NCI-H2029 treated with DMSO at 0.1 percent for 48 hours (cell line): ENCODE results near the gene CLASP1.
"Not testable (repeated sequence)": the region's sequence is repeated elsewhere in the genome, so short reads cannot be mapped to it uniquely, and the experiment has no call there.

Experiments used
- DNase-seq: peaks from one replicate; lab custom pipeline; 2025; lab: John Stamatoyannopoulos, UW

Gene CLASP1

DNA sequence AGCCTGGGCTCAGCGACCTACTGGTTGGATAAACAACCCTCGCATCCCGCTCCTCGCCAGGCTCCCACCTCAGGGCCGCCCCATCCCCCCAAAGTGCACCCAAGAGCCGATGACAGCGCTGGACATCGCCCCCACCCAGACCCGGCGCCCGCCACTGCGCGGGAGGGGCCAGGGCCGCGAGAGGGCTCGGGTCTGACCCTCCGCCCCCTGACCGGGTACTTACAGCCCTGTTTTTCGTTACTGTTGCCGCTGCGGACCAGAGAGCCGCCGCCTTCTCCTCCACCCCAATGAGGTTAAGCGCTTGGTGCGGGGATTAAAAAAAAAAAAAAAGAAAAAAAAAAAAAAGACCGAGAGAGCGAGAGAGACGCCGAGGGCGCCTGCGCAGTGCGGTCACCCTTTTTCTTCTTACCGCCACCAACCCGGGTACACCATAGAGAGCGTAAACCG lies at the start of gene CLASP1:
TSS of gene CLASP1 (minus strand) at position 314 of the 447 bp plus-strand sequence. CDS start 43,567 bp downstream, outside the sequence.
- peak; percentile 81 for DNase-seq

GRCh38 chr2:121698318-121698930 lies 49.2 kb upstream of the CLASP1 start:
- DNase-seq = no peak

GRCh38 chr2:121697108-121697631 lies 47.9 kb upstream of the CLASP1 start:
- DNase-seq = no peak

- no peak for DNase-seq
Measured at GRCh38 chr2:121696410-121696930, 47.2 kb upstream of the CLASP1 start.

DNA sequence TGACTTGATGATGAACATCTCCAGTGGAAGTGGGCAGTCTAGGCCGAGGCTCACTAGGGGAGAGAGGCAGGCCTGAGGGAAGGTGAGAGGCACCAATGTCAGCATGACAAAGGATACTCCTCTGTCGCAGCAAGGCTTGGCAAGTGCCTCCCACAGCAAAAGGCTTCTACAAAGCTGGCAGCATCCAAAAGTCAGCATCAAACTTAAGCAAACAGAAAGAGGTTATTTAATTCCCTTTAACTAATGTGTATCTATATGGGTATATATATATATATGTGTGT lies 45.8 kb upstream of the CLASP1 start:
- DNase-seq = no peak

GRCh38 chr2:121694398-121695170 lies 45.3 kb upstream of the CLASP1 start:
- no peak for DNase-seq

- DNase-seq = not testable (repeated sequence)
Measured at GRCh38 chr2:121690572-121690971, 41.3 kb upstream of the CLASP1 start.

DNA sequence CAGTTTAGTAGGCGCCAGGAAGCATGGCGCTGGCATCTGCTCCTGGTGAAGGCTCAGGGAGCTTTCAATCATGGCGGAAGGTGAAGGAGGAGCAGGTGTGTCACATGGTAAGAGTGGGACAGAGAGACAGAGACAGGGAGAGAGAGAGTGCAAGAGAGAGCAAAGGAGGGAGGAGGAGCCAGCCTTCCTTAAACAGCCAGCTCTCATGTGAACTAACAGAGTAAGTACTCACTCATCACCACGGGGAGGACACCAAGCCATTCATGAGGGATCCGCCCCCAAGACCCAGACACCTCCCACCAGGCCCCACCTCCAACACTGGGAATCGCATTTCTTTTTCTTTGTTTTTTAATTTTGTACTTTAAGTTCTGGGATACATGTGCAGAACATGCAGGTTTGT lies 40.8 kb upstream of the CLASP1 start:
- DNase-seq = no peak

DNA sequence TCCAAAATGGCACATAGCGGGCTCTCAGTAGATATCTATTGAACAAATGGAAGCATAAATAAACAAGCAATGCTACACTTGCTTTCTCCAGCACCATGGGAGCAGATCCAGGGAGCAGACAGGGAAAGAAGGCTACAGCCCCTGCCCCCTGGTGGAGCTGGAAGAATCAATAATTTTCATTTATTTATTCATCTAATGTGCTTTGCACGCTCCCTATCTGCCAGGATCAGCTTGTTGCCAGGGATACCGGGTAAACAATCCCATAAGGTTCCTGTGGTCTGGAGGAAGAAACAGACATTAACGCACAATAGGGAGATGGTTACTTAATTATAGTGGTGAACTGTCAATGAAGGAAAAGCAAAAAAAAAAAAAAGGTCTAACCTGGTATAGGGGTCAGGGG lies 40.1 kb upstream of the CLASP1 start:
- DNase-seq = peak; percentile 17

DNA sequence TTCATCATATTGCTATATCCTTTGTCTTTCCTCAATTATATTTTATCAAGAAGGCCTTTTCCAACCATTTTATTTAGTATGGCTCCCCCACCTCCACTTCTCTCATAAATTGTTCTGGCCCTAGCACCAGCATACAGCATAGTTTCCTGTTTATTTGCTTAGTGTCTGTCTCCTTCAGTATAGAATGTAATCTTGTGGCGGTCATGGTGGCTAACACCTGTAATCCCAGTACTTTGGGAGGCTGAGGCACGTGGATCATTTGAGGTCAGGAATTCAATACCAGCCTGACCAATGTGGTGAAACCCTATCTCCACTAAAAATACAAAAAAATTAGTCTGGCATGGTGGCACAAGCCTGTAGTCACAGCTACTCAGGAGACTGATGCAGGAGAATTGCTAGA lies 39.6 kb upstream of the CLASP1 start:
- DNase-seq = no peak

DNA sequence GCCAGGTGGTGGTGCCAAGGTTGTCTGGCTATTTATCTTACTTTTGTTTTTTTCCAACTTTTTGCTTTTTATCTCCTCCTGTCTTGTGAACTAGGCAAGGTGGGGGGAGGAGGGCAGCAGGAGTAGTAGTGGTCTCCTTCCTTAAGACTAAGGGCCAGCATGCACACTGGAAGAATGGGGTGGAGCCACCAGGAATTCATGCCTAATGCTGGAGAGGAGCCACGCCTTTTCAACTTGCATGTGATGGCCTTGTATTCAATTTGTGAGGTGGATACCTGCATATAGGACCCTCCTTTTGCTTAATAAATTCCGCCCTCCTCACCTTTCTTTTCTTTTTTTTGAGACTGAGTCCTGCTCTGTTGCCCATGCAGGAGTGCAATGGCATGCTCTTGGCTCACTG lies 37.6 kb upstream of the CLASP1 start:
- no peak for DNase-seq

GRCh38 chr2:121686218-121686617 lies 37.0 kb upstream of the CLASP1 start:
- no peak for DNase-seq

DNA sequence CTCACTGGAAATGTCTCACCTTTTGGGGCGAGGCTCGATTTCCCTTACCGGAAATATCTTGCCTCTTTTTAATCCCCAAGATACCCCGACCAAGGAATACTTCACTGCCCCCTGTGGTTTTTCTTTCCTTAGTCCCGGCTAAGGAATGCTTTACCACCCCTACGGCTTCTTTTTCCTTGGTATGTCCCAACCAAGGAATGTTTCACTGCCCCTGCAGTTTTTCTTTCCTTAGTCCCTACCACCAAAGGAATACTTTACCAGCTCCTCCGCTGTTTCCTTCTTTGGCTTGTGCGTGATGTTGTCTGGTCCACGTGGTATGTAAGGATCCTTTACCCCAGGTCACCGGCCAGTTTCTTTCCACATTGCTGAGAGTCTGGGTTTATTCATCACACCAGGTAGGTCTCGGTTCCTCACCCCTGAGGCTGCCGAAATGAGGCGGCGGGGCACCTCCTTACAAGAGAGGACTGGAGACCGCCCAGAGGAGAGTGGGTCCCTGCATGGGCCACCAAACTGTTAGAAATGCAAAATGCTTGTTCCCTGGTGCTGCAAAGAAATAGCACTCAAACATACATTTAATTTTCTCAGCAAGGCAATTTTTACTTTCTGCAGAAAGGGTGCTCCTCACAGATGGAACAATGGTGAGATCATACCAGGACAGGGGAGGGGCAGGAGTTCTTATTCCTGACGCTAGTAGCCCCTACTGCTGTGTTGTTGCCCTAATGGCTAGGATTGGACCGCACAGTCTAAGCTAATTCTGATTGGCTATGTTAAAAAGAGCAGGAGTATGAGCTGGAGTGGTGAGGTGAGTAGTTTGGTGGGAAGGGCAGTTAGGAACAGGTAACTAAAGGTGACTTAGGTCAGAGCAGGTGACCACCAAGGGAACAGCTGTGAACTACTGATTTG lies 33.4 kb upstream of the CLASP1 start:
- DNase-seq = no peak

GRCh38 chr2:121677855-121678254 lies 28.6 kb upstream of the CLASP1 start:
- DNase-seq = no peak

GRCh38 chr2:121671621-121672020 lies 22.4 kb upstream of the CLASP1 start:
- DNase-seq = not testable (repeated sequence)

- DNase-seq = no peak
Measured at GRCh38 chr2:121670181-121670580, 20.9 kb upstream of the CLASP1 start.

DNA sequence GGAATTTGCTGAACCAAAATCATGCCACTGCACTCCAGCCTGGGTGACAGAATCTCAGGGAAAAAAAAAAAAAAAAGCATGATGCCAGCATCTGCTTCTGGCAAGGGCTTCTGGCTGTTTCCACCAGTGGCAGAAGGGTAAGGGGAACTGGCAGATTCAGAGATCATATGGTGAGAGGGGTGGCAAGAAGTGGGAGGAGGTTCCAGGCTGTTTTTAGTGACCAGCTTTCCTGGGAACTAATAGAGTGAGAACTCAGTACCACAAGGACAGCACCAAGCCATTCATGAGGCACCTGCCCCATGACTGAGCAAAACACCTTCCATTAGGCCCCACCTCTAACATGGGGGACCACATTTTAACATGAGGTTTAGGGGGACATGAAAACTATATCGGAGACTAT lies 18.4 kb upstream of the CLASP1 start:
- no peak for DNase-seq

DNA sequence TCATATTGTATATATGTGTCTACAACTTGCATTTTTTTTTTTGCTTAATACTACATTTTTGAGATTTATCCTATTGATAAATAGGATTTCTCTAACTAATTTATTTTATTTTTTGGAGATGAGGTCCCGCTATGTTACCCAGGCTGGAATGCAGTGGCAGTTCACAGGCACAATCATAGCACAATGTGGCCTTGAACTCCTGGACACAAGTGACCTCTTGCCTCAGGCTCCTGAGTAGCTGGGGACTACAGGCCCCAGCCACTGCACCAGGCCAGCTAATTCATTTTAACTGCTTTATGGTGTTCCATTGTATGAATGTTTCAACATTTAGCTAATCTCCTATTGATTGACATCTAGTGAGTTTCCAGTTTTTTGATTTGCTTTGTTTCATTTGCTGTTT lies 16.8 kb upstream of the CLASP1 start:
- no peak for DNase-seq

DNA sequence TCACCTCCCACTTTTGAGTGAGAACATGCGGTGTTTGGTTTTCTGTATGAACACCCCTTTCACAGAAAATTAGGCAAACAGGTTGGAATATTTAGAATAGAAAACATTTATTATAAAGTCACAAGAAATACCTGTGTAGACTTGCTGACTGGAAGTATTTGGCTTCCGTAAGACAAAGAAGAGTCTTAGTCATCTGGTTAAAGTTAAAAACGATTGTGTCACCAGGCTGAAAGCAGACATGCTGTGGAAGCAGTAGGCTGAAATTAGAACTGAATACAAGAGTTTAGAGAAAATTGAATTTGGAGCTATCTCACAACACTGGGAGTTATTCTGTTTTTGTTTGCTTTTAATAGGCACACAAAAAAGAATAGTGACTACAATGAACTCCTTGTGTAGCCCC lies 16.2 kb upstream of the CLASP1 start:
- DNase-seq = no peak

- no peak for DNase-seq
Measured at GRCh38 chr2:121664713-121665112, 15.5 kb upstream of the CLASP1 start.

DNA sequence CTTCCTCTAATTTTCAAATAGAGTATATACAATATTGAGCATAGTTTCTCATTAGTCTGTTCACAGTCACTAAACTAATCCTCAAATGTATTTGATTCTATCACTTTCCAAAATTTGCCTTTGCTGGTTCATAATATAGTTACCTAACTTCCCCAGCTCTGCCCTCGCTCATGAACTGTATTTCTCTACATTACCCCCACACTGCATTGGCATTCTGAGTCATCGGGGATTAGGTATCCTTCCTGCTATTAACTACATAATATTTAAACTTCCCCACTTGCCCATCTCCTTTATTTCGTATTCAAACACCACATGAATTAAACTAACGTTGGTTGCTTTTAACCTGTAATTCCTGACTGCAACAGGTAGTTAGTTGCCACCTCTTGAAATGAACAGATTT lies 14.8 kb upstream of the CLASP1 start:
- no peak for DNase-seq

DNA sequence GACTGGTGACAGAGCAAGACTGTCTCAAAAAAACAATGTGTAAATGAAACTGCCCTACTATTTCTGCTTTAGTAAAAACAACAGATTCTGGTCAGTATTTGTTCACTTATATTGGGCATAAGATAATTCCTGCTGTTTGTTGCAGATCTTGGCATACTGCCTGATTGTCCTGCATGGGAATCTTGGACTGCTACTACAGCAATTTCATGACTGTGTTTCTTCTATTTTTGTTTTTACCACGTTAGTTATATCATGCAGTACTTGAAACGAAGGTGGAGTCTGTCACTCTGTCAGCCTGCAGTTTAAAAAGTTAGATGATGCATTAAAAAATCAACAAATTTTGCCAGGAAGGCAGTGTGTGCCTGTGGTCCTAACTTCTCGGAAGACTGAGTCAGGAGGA lies 14.2 kb upstream of the CLASP1 start:
- no peak for DNase-seq
